ENCODE measurements around the gene SERF1B. TPM values are rescaled to one million over a fixed set of nuclear protein-coding genes. Genes with fewer than 3 reads are reported as not detected.
"Not testable (repeated sequence)": the region's sequence is repeated elsewhere in the genome, so short reads cannot be mapped to it uniquely, and the experiment has no call there.

Gene SERF1B
- total and polyA plus RNA-seq, 2 of the 4 experiments (the other 2 are of a cell fraction) = 10.4 to 27.1 TPM

DNA sequence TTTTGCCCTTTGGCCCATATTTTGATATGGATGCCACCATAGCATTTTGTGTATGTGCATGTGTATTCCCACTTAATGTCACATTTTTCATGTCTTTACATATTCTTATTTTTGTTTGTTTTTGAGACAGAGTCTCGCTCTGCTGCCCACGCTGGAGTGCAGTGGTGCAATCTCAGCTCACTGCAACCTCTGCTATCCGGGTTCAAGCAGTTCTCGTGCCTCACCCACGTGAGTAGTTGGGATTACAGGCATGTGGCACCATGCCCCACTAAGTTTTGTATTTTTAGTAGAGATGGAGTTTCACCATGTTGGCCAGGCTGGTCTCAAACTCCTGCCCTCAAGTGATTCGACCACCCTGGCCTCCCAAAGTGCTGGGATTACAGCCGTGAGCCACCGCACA, 52.6 kb downstream of the SERF1B start:
- H3K56ac ChIP-seq (ENCODE audit: extremely low read depth, insufficient read depth, low read length); H3K36me3 ChIP-seq (ENCODE audit: control insufficient read depth, insufficient read depth, low read length); H3K4me2 ChIP-seq (ENCODE audit: low read depth, low read length); H2AFZ ChIP-seq (replicated peaks; ENCODE audit: low read length, poor library complexity); POLR2A ChIA-PET (ENCODE audit: unreplicated experiment); H3K27me3 ChIP-seq (ENCODE audit: control insufficient read depth, insufficient read depth, low read length); H4K91ac ChIP-seq (ENCODE audit: insufficient read depth, low read depth, low read length); CTCF ChIA-PET; H2BK5ac ChIP-seq (ENCODE audit: low read depth, low read length, poor library complexity, severe bottlenecking); H4K8ac ChIP-seq (ENCODE audit: low read depth in 2 of 2, low read length in 2 of 2); dilution Hi-C loops (cut with HindIII; ENCODE audit: low sequenced_read_pairs, unreplicated experiment); H4K20me1 ChIP-seq (ENCODE audit: insufficient read depth, low read length); ATAC-seq (ENCODE audit: low read depth); H3K27ac ChIP-seq (ENCODE audit: insufficient read depth, low read length); H3K23ac ChIP-seq (ENCODE audit: low read depth, low read length); BruUV-seq (replicated peaks); H4K5ac ChIP-seq (ENCODE audit: low read depth, low read length); H2AK9ac ChIP-seq (replicated peaks; ENCODE audit: low read depth, low read length, poor library complexity); intact Hi-C loops (cut with micrococcal nuclease); H2BK20ac ChIP-seq (ENCODE audit: low read depth, low read length); H3K4me1 ChIP-seq (ENCODE audit: control insufficient read depth, insufficient read depth, low read length); H2BK15ac ChIP-seq (ENCODE audit: low read depth, low read length); H3K9ac ChIP-seq (ENCODE audit: low read depth, low read length); H3K79me1 ChIP-seq (ENCODE audit: low read depth in 1 of 2, low read length in 2 of 2); H3K9me1 ChIP-seq (ENCODE audit: insufficient read depth, low read length); H3K18ac ChIP-seq (ENCODE audit: low read depth, low read length); H3K4ac ChIP-seq (ENCODE audit: low read depth, low read length); H2BK120ac ChIP-seq (ENCODE audit: low read depth, low read length); H3K4me3 ChIP-seq (ENCODE audit: insufficient read depth, low read depth, low read length); in situ Hi-C loops (cut with MboI; ENCODE audit: low sequenced_read_pairs); H3K14ac ChIP-seq (replicated peaks; ENCODE audit: low read depth, low read length); H2AK5ac ChIP-seq (ENCODE audit: low read depth, low read length); H3K9me3 ChIP-seq (ENCODE audit: control insufficient read depth, insufficient read depth, low read length); DNase-seq: not testable (repeated sequence)
- no CpG with 5 or more reads among the region's 8 CpGs for WGBS, 2 experiments (ENCODE audit: extremely low coverage in 2 of 2, insufficient read length in 1 of 2)

DNA sequence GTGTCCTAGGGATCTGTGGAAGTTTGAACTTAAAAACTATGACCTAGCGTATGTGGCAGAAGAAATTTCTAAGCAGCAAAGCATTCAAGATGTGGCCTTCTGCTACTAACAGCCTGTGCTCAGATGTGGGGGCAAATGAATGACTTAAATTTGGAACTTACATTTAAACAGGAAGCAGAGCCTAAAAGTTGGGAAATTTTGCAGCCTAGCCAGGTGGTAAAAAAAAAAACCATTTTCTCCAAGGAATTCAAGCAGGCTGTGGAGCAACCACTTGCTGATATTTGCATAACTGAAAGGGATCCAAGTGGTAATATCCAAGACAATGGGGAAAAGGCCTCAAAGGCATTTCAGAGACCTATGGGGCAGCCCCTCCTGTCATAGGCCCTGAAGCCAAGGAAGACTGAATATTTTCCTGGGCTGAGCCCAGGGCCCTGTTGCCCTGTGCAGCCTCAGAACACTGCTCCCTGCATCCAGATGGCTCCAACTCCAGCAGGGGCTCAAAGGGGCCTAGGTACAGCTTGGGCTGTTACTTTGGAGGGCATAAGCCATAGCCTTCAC, 63.9 kb downstream of the SERF1B start:
- POLR2A ChIA-PET (ENCODE audit: unreplicated experiment); H3K56ac ChIP-seq (ENCODE audit: extremely low read depth, insufficient read depth, low read length); H3K79me1 ChIP-seq (ENCODE audit: low read depth in 1 of 2, low read length in 2 of 2); H2AK5ac ChIP-seq (ENCODE audit: low read depth, low read length); H3K9ac ChIP-seq (ENCODE audit: low read depth, low read length); DNase-seq; H3K4me2 ChIP-seq (ENCODE audit: low read depth, low read length); H2AFZ ChIP-seq (replicated peaks; ENCODE audit: low read length, poor library complexity); H3K23ac ChIP-seq (ENCODE audit: low read depth, low read length); H2BK120ac ChIP-seq (ENCODE audit: low read depth, low read length); H3K36me3 ChIP-seq (ENCODE audit: control insufficient read depth, insufficient read depth, low read length); H3K18ac ChIP-seq (ENCODE audit: low read depth, low read length); H3K4me3 ChIP-seq (ENCODE audit: insufficient read depth, low read depth, low read length); H2BK15ac ChIP-seq (ENCODE audit: low read depth, low read length); dilution Hi-C loops (cut with HindIII; ENCODE audit: low sequenced_read_pairs, unreplicated experiment); H3K4me1 ChIP-seq (ENCODE audit: control insufficient read depth, insufficient read depth, low read length); H4K8ac ChIP-seq (ENCODE audit: low read depth in 2 of 2, low read length in 2 of 2); in situ Hi-C loops (cut with MboI; ENCODE audit: low sequenced_read_pairs); H2BK5ac ChIP-seq (ENCODE audit: low read depth, low read length, poor library complexity, severe bottlenecking); H4K20me1 ChIP-seq (ENCODE audit: insufficient read depth, low read length); CTCF ChIA-PET; H3K27me3 ChIP-seq (ENCODE audit: control insufficient read depth, insufficient read depth, low read length); BruUV-seq (replicated peaks); H3K27ac ChIP-seq (ENCODE audit: insufficient read depth, low read length); H3K9me1 ChIP-seq (ENCODE audit: insufficient read depth, low read length); H4K5ac ChIP-seq (ENCODE audit: low read depth, low read length); H3K9me3 ChIP-seq (ENCODE audit: control insufficient read depth, insufficient read depth, low read length); H4K91ac ChIP-seq (ENCODE audit: insufficient read depth, low read depth, low read length); intact Hi-C loops (cut with micrococcal nuclease); H2AK9ac ChIP-seq (replicated peaks; ENCODE audit: low read depth, low read length, poor library complexity); H3K4ac ChIP-seq (ENCODE audit: low read depth, low read length); H2BK20ac ChIP-seq (ENCODE audit: low read depth, low read length); ATAC-seq (ENCODE audit: low read depth); H3K14ac ChIP-seq (replicated peaks; ENCODE audit: low read depth, low read length): not testable (repeated sequence)
- whole genome bisulfite sequencing, 2 experiments (ENCODE audit: extremely low coverage in 2 of 2, insufficient read length in 1 of 2) = no CpG with 5 or more reads among the region's 1 CpG
